Neural cell (in vitro differentiated cells): ENCODE measurements around the gene CETP. TPM values are rescaled to one million over a fixed set of nuclear protein-coding genes. Genes with fewer than 3 reads are reported as not detected.

Experiments used
- H2AFZ ChIP-seq: fragments of 200-600, 300-800 bp; sonication (generic), shearing (Covaris generic); 2 replicates; pipeline ENCODE4 v1.6.0; 2014; ENCODE audit warnings: low read depth, mild to moderate bottlenecking, antibody characterized with exemption, low read length, moderate library complexity
- H3F3A ChIP-seq: fragments of 200-600 bp; shearing (Covaris generic); 2 replicates; pipeline ENCODE4 v1.6.1; 2016; ENCODE audit warnings: mild to moderate bottlenecking, moderate library complexity, mixed read lengths, antibody characterized with exemption, low read length; ENCODE audit not compliant: insufficient read depth, poor library complexity, severe bottlenecking
- H3K27ac ChIP-seq: fragments of 200-600, 300-800 bp; sonication (generic), shearing (Covaris generic); 2 replicates; pipeline ENCODE4 v1.5.1; 2014; ENCODE audit warnings: mild to moderate bottlenecking, low read length, moderate library complexity
- H3K27me3 ChIP-seq: fragments of 300-800, 200-600 bp; sonication (generic), shearing (Covaris generic); 2 replicates; pipeline ENCODE4 v1.6.0; 2014; ENCODE audit warnings: mild to moderate bottlenecking, low read depth, low read length, moderate library complexity; ENCODE audit not compliant: insufficient read depth
- H3K36me3 ChIP-seq: fragments of 300-800, 200-600 bp; sonication (generic), shearing (Covaris generic); 2 replicates; pipeline ENCODE4 v1.5.1; 2014; ENCODE audit warnings: mild to moderate bottlenecking, antibody characterized with exemption, low read length, moderate library complexity; ENCODE audit not compliant: insufficient read depth
- H3K4me2 ChIP-seq: fragments of 300-800, 200-600 bp; sonication (generic), shearing (Covaris generic); 2 replicates; pipeline ENCODE4 v1.6.0; 2014; ENCODE audit warnings: mild to moderate bottlenecking, low read length
- H3K4me3 ChIP-seq: fragments of 300-800, 200-600 bp; sonication (generic), shearing (Covaris generic); 2 replicates; pipeline ENCODE4 v1.5.1; 2014; ENCODE audit warnings: mild to moderate bottlenecking, low read length, moderate library complexity
- H3K79me2 ChIP-seq: fragments of 200-600 bp; shearing (Covaris generic); replicated peaks from 2 replicates; pipeline ENCODE4 v1.6.0; 2014; ENCODE audit warnings: mild to moderate bottlenecking, low read length, moderate library complexity; ENCODE audit not compliant: insufficient read depth
- H3K9ac ChIP-seq: fragments of 300-800, 200-600 bp; sonication (generic), shearing (Covaris generic); 2 replicates; pipeline ENCODE4 v1.6.1; 2016; ENCODE audit warnings: mild to moderate bottlenecking, low read length, mixed read lengths
- H3K9me2 ChIP-seq: fragments of 200-600 bp; shearing (Covaris generic); 2 replicates; pipeline ENCODE4 v1.6.1; 2016; ENCODE audit warnings: mild to moderate bottlenecking, low read length, mixed read lengths; ENCODE audit not compliant: insufficient read depth
- H3K9me3 ChIP-seq: fragments of 200-600, 300-800 bp; sonication (generic), shearing (Covaris generic); 2 replicates; pipeline ENCODE4 v1.6.1; 2016; ENCODE audit warnings: mild to moderate bottlenecking, mixed run types, low read length, moderate library complexity, mixed read lengths
- H4K20me1 ChIP-seq: fragments of 200-600 bp; shearing (Covaris generic); 2 replicates; pipeline ENCODE4 v1.6.1; 2016; ENCODE audit warnings: mild to moderate bottlenecking, mixed run types; ENCODE audit not compliant: insufficient read depth
- CTCF ChIP-seq: fragments of 450-650 bp; IDR thresholded peaks from 2 replicates; pipeline ENCODE4 v1.5.1; 2014; ENCODE audit warnings: antibody characterized with exemption, mild to moderate bottlenecking, moderate library complexity; ENCODE audit not compliant: poor library complexity, severe bottlenecking
- EP300 ChIP-seq: fragments of 450-650 bp; conservative IDR thresholded peaks from 2 replicates; pipeline ENCODE4 v1.6.1; 2014; ENCODE audit warnings: antibody characterized with exemption, mild to moderate bottlenecking, moderate library complexity; ENCODE audit not compliant: poor library complexity, severe bottlenecking
- EZH2 ChIP-seq: fragments of 200-600, 300-800 bp; shearing (Covaris generic), sonication (generic); IDR thresholded peaks from 2 replicates; pipeline ENCODE4 v1.6.1; 2014; ENCODE audit warnings: antibody characterized with exemption, low read length, borderline replicate concordance, mild to moderate bottlenecking; ENCODE audit not compliant: insufficient read depth, poor library complexity, severe bottlenecking
- MXI1 ChIP-seq: fragments of 450-650 bp; conservative IDR thresholded peaks from 2 replicates; pipeline ENCODE4 v1.6.1; 2014; ENCODE audit warnings: antibody characterized with exemption, mild to moderate bottlenecking; ENCODE audit not compliant: poor library complexity, severe bottlenecking
- POLR2AphosphoS5 ChIP-seq: IDR thresholded peaks from 2 replicates; pipeline ENCODE4 v1.6.1; 2012
- RAD21 ChIP-seq: fragments of 450-650 bp; conservative IDR thresholded peaks from 2 replicates; pipeline ENCODE4 v1.6.1; 2014; ENCODE audit warnings: antibody characterized with exemption, mild to moderate bottlenecking, moderate library complexity
- REST ChIP-seq: IDR thresholded peaks from 2 replicates; pipeline ENCODE4 v1.6.1; 2012; ENCODE audit warnings: borderline replicate concordance
- SMC3 ChIP-seq: fragments of 450-650 bp; conservative IDR thresholded peaks from 2 replicates; pipeline ENCODE4 v1.6.1; 2014; ENCODE audit warnings: antibody characterized with exemption, mild to moderate bottlenecking, moderate library complexity; ENCODE audit not compliant: poor library complexity
- TAF1 ChIP-seq: IDR thresholded peaks from 2 replicates; pipeline ENCODE4 v1.6.1; 2012; ENCODE audit warnings: low read depth
- polyA plus RNA-seq: library from polyadenylated mRNA; depleted of rRNA; stranded (reverse); fragments of >200 nt; gene quantifications from 2 replicates; pipeline ENCODE4 v1.2.3, GENCODE V29; 2014

Gene CETP
- polyA plus RNA-seq, 1 donor from 2014 or later, result not detected

GRCh38 chr16:56929639-56930038, 32.1 kb upstream of the CETP start:
- H3K9me3 ChIP-seq, result no peaks in the 10 kb centered on the region
- no peaks in the 10 kb centered on the region for H3F3A ChIP-seq
- H3K9ac ChIP-seq, result no peak overlapping the region
- no peaks in the 10 kb centered on the region for H3K27me3 ChIP-seq
- no peak overlapping the region for H3K27ac ChIP-seq
- TF ChIP-seq CTCF (no peak), REST (no peak), MXI1 (no peak), EP300 (no peak), POLR2AphosphoS5 (no peak), TAF1 (no peak), SMC3 (no peak), EZH2 (no peak), RAD21 (no peak)
- no peaks in the 10 kb centered on the region for H3K36me3 ChIP-seq
- no peak overlapping the region for H3K4me3 ChIP-seq
- H4K20me1 ChIP-seq, result no peaks in the 10 kb centered on the region
- H2AFZ ChIP-seq, result no peak overlapping the region
- no peak overlapping the region for H3K4me2 ChIP-seq
- H3K79me2 ChIP-seq, result peaks cover 24% of the 10 kb centered on the region
- H3K9me2 ChIP-seq, result no peaks in the 10 kb centered on the region

- Histone ChIP-seq H3K9me2 (no peaks in the 10 kb centered on the region), H2AFZ (no peak overlapping the region), H3K27me3 (no peaks in the 10 kb centered on the region), H3K79me2 (peaks cover 24% of the 10 kb centered on the region), H3F3A (no peaks in the 10 kb centered on the region), H3K4me2 (no peak overlapping the region), H3K4me3 (peak overlapping the region; percentile 89), H3K36me3 (no peaks in the 10 kb centered on the region), H3K9me3 (no peaks in the 10 kb centered on the region), H4K20me1 (no peaks in the 10 kb centered on the region), H3K27ac (peak overlapping the region; percentile 85), H3K9ac (peak overlapping the region; percentile 75)
- TF ChIP-seq EZH2 (no peak), EP300 (peak; percentile 32), REST (no peak), POLR2AphosphoS5 (peak; percentile 29)
Observed at GRCh38 chr16:56930486-56931270, 31.1 kb upstream of the CETP start.
